Measurements from ENCODE around the gene CHRNB1.

GRCh38 chr17:7407485-7408251, 37.2 kb upstream of the CHRNB1 start, which contains the start of gene NLGN2:
- TF ChIP-seq EZH2 (IDR thresholded peaks at IDR 0.05; ENCODE audit: borderline replicate concordance, low read depth, low read length, severe bottlenecking): no peak
- TF ChIP-seq, protein P1, sequence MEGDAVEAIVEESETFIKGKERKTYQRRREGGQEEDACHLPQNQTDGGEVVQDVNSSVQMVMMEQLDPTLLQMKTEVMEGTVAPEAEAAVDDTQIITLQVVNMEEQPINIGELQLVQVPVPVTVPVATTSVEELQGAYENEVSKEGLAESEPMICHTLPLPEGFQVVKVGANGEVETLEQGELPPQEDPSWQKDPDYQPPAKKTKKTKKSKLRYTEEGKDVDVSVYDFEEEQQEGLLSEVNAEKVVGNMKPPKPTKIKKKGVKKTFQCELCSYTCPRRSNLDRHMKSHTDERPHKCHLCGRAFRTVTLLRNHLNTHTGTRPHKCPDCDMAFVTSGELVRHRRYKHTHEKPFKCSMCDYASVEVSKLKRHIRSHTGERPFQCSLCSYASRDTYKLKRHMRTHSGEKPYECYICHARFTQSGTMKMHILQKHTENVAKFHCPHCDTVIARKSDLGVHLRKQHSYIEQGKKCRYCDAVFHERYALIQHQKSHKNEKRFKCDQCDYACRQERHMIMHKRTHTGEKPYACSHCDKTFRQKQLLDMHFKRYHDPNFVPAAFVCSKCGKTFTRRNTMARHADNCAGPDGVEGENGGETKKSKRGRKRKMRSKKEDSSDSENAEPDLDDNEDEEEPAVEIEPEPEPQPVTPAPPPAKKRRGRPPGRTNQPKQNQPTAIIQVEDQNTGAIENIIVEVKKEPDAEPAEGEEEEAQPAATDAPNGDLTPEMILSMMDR (IDR thresholded peaks at IDR 0.05; ENCODE audit: borderline replicate concordance, extremely low read depth, low read length, poor library complexity, severe bottlenecking): no peak
